D721Med (cell line): ENCODE data around the gene MYLK3.
A peak's percentile ranks its signal among the peaks of the same experiment; 100 is the strongest.

Experiments
- DNase-seq: peaks from one replicate; pipeline ENCODE4 v3.0.0; 2011; ENCODE audit warnings: low spot score; ENCODE audit not compliant: insufficient read length
- FAIRE-seq: peaks from 2 replicates; lab custom pipeline; 2011; peaks lifted over from hg19 to GRCh38; lab: Jason Lieb, UNC
- TF ChIP-seq, protein P1 (sequence below): IDR thresholded peaks from 2 replicates; pipeline ENCODE4 v1.5.1; 2012; ENCODE audit warnings: mild to moderate bottlenecking, control low read depth; ENCODE audit not compliant: insufficient read depth; ENCODE audit errors: missing control alignments

MYLK3 gene

DNA sequence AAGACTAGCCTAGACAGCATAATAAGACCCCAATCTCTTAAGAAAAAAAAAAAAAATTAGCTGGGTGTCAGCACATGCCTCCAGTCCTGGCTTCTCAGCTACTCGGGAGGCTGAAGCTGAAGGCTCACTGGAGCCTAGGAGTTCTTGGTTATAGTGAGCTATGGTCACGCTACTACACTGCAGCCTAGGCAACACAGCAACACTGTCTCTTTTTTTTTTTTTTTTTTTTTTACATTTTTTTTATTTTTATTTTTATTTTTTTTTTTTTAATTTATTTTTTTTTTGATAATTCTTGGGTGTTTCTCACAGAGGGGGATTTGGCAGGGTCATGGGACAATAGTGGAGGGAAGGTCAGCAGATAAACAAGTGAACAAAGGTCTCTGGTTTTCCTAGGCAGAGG, 54.5 kb downstream of the MYLK3 start:
- no peak for FAIRE-seq
- TF ChIP-seq, protein P1, sequence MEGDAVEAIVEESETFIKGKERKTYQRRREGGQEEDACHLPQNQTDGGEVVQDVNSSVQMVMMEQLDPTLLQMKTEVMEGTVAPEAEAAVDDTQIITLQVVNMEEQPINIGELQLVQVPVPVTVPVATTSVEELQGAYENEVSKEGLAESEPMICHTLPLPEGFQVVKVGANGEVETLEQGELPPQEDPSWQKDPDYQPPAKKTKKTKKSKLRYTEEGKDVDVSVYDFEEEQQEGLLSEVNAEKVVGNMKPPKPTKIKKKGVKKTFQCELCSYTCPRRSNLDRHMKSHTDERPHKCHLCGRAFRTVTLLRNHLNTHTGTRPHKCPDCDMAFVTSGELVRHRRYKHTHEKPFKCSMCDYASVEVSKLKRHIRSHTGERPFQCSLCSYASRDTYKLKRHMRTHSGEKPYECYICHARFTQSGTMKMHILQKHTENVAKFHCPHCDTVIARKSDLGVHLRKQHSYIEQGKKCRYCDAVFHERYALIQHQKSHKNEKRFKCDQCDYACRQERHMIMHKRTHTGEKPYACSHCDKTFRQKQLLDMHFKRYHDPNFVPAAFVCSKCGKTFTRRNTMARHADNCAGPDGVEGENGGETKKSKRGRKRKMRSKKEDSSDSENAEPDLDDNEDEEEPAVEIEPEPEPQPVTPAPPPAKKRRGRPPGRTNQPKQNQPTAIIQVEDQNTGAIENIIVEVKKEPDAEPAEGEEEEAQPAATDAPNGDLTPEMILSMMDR: no peak
- no peak for DNase-seq

DNA sequence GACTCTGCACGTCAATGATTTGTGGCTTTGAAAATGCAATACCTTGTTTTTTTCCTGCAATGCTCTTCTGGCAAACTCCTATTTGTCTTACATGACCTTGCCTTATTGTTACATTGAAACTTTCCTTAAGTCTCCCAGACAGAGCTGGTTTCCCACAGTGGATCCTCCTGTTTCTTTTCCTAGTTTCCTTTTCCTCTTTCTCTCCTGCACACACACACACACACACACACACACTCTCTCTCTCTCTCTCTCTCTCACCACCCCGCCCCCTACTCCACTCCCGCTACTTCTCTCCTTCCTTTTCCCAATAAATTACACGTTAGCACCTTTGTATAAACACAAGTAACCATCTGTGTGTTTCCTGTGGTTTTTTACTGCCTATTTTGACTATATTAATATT, 56.4 kb downstream of the MYLK3 start:
- TF ChIP-seq, protein P1: no peak
- FAIRE-seq (no peak), DNase-seq (no peak)

- TF ChIP-seq, protein P1: no peak
- FAIRE-seq (no peak), DNase-seq (no peak)
Measured at GRCh38 chr16:46690281-46691178, 57.6 kb downstream of the MYLK3 start.

- no peak for FAIRE-seq
Measured at GRCh38 chr16:46689365-46690280, 58.5 kb downstream of the MYLK3 start, which contains the start of gene ORC6. ORC6 (plus strand) TSS chr16:46689659; CDS start chr16:46689706, 47 bp downstream.

GRCh38 chr16:46688654-46689364, 59.3 kb downstream of the MYLK3 start, which contains the start of gene VPS35:
VPS35 (minus strand) TSS chr16:46689178; CDS start chr16:46689133, 45 bp downstream.
- no peak for FAIRE-seq
- peak; percentile 33 for DNase-seq
- TF ChIP-seq, protein P1: no peak

More at GRCh38 chr16:46689365-46690280, 58.5 kb downstream of the MYLK3 start, which contains the start of gene ORC6:
- DNase-seq: peak; percentile 25
- TF ChIP-seq, protein P1: peak; percentile 46

DNA sequence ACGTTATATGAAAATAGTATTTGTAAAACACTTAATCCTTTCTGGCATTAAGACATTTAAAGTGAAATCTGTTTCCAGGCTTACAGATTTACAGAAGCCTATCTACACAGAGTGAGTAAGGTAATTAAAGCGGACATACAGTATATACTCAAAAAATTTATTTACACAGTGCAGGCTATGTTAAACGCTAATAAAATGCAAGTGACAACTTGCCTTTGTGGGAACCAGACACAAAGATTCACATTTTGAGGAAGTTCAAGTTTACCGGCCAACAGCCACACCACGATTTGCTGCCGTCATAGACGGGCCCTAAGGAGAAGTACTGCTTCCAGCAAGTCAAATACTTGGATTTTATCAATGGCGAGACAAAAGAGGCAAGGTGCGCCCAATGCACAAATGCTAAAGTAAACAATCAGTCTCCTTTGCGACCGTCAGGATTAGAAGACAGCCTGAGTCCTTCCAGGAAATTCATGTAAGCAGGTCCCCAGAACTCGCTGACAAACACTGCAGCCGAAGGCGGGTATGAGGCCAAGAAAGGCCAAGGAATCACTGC, 60.0 kb downstream of the MYLK3 start:
- TF ChIP-seq, protein P1: peak; percentile 12
- no peak for FAIRE-seq
- DNase-seq: no peak
